ENCODE data around the gene TBCD. TPM values are rescaled to one million over a fixed set of nuclear protein-coding genes. Genes with fewer than 3 reads are reported as not detected.

The TBCD gene
- polyA plus RNA-seq, 2 donors: 54.4 to 62.8 TPM

DNA sequence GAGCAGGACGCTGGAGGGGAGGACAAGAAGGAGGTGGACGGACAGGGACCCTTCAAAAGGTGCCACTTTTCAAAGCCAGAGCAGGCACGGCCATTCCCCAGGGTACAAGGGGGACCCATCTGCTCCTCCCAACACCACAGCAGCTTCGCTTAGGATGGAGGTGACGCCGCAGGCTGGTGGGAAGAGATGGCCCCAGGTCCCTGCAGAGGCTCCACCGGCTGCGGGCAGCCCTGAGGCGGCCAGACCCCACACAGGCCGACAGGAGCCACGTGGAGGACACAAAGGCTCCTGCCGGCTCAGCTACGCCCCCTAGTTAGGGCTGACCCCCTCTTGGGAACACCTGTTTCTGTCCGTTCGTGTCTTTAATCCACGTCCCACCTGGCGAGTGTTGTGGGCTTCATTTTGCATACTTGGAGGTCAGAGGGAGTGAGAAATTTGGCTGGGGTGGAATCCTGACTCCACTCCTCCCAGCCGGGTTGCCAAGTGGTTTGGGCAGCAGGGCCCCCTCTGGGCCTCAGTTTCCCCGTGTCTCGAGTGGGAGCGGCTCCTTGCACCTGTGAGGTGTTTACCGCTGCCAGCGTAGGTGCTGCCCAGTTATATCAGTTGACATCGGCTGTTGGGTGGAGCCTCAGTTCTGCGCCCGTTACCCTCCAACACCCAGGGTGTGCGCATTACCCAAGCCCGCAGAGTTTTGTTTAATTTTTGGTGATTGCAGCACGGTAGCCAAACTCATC, 41.2 kb upstream of the TBCD start:
- no peaks in the 10 kb centered on the region for H3K36me3 ChIP-seq (ENCODE audit: control insufficient read depth in 2 of 2, insufficient read depth in 2 of 2, low read length in 1 of 2)
- H3K27ac ChIP-seq (ENCODE audit: low read depth in 2 of 2, low read length in 1 of 2): no peak overlapping the region
- H3K9me3 ChIP-seq (ENCODE audit: control insufficient read depth in 2 of 2, insufficient read depth in 1 of 2, low read depth in 1 of 2, low read length in 1 of 2): no peaks in the 10 kb centered on the region
- H3K4me3 ChIP-seq (ENCODE audit: low read depth in 1 of 2, low read length in 2 of 2): no peak overlapping the region
- H3K4me1 ChIP-seq (ENCODE audit: control insufficient read depth in 2 of 2, insufficient read depth in 2 of 2, low read length in 1 of 2): no peaks in the 10 kb centered on the region
- WGBS, 2 donors: 72 to 75% methylated on average over 29 of the region's 29 CpGs
- no peaks in the 10 kb centered on the region for H3K27me3 ChIP-seq (ENCODE audit: control insufficient read depth in 1 of 2, insufficient read depth in 2 of 2, low read length in 2 of 2)

DNA sequence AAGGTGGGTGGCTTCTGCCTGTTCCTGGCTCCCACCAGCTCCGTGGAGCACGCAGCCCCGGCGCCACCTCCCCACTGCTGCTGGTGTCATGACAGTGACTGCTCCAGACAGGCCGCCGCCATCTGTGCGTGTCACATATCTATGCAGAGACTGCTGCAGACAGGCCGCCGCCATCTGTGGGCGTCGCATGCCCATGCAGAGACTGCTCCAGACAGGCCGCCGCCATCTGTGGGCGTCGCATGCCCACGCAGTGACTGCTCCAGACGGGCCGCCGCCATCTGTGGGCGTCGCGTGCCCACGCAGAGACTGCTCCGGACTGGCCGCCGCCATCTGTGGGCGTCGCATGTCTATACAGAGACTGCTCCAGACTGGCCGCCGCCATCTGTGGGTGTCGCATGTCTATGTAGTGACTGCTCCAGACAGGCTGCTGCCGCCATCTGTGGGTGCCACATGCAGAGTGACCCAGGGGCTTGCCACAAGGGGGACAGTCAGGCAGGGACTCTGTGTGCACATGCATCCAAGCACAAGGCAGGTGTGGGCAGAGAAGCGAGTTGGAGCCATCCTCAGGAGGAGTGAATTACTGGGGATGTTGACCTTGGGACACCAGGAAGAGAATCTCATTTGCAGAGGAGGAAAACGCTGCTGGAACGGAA, 38.7 kb upstream of the TBCD start:
- H3K4me3 ChIP-seq (ENCODE audit: low read depth in 1 of 2, low read length in 2 of 2): no peak overlapping the region
- no peaks in the 10 kb centered on the region for H3K36me3 ChIP-seq (ENCODE audit: control insufficient read depth in 2 of 2, insufficient read depth in 2 of 2, low read length in 1 of 2)
- 90 to 91% methylated on average over 35 of the region's 35 CpGs for WGBS, 2 donors
- no peaks in the 10 kb centered on the region for H3K9me3 ChIP-seq (ENCODE audit: control insufficient read depth in 2 of 2, insufficient read depth in 1 of 2, low read depth in 1 of 2, low read length in 1 of 2)
- H3K4me1 ChIP-seq (ENCODE audit: control insufficient read depth in 2 of 2, insufficient read depth in 2 of 2, low read length in 1 of 2): peaks cover 0 to 12% of the 10 kb centered on the region in 2 donors
- H3K27me3 ChIP-seq (ENCODE audit: control insufficient read depth in 1 of 2, insufficient read depth in 2 of 2, low read length in 2 of 2): no peaks in the 10 kb centered on the region
- no peak overlapping the region for H3K27ac ChIP-seq (ENCODE audit: low read depth in 2 of 2, low read length in 1 of 2)

DNA sequence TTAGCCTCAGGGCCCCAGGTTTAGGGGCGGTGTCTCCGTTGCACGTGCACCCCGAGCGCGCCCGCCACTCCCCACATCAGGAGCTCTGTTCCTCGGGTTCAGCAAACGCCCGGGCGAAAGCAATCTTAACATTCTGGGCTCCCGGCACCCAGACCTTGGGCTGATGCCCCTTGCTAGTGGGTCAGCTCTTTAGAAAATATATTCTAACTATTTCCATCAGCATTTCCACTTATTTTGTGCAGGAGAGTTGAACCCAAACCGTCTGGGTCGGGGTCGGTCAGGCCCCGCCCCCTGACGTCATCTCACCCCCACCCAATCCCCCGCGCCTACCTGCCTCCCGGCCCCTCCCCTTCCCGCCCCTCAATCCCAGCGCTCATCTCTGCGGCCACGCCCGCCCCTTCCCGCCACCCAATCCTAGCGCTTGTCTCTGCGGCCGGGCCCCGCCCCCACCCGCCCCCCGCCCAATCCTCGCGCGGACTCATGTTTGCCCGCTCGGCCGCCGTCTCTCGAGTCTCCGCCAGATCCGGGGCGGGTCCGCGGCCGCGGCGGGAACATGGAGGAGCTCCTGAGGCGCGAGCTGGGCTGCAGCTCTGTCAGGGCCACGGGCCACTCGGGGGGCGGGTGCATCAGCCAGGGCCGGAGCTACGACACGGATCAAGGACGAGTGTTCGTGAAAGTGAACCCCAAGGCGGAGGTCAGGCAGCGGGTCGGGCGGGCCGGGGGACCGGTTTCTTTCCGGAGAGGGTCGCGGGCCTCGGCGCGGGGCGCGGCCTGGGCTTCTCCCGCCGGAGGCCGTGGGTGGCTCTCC, 35.5 kb upstream of the TBCD start, which contains the start of gene FN3KRP:
Gene FN3KRP, plus strand, starts transcription at position 504 of the 808 bp plus-strand sequence. Its CDS starts 50 bp downstream, at position 554.
- no peaks in the 10 kb centered on the region for H3K9me3 ChIP-seq (ENCODE audit: control insufficient read depth in 2 of 2, insufficient read depth in 1 of 2, low read depth in 1 of 2, low read length in 1 of 2)
- WGBS, 2 donors: 0 to 1% methylated on average over 62 to 75 of the region's 75 CpGs
- no peaks in the 10 kb centered on the region for H3K27me3 ChIP-seq (ENCODE audit: control insufficient read depth in 1 of 2, insufficient read depth in 2 of 2, low read length in 2 of 2)
- H3K4me3 ChIP-seq (ENCODE audit: low read depth in 1 of 2, low read length in 2 of 2): peak within 1 kb of the TSS; percentile 77 to 79
- peaks cover 0 to 14% of the 10 kb centered on the region in 2 donors for H3K36me3 ChIP-seq (ENCODE audit: control insufficient read depth in 2 of 2, insufficient read depth in 2 of 2, low read length in 1 of 2)
- peaks cover 0 to 12% of the 10 kb centered on the region in 2 donors for H3K4me1 ChIP-seq (ENCODE audit: control insufficient read depth in 2 of 2, insufficient read depth in 2 of 2, low read length in 1 of 2)
- H3K27ac ChIP-seq (ENCODE audit: low read depth in 2 of 2, low read length in 1 of 2): peak within 1 kb of the TSS; percentile 66 to 75

DNA sequence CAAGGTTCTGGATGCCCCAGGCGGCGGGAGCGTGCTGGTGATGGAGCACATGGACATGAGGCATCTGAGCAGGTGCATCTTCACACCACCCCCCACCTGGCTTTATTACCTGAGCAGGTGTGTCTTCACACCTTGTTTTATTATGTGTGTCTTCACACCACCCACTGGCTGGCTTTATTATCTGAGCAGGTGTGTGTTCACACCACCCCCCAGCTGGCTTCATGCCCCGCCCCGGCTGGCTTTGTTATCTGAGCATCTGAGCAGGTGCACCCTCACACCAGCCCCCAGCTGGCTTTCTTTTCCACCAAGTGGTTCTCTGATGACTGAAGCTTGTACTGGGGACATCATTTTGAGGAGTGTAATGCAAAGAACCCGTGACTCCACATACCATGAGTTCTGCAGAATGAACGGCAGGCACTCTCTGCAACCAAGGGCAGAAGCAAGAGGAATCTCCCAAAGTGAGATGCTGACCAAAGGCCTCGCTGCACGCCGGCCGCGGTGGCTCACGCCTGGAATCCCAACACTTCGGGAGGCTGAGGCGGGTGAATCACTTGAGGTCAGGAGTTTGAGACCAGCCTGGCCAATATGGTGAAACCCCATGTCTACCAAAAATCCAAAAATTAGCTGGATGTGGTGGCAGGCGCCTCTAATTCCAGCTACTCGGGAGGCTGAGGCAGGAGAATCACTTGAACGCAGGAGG, 32.7 kb upstream of the TBCD start:
- WGBS, 2 donors: 95% methylated on average over 18 of the region's 18 CpGs
- H3K4me3 ChIP-seq (ENCODE audit: low read depth in 1 of 2, low read length in 2 of 2): no peak overlapping the region
- peaks cover 10 to 22% of the 10 kb centered on the region in 2 donors for H3K36me3 ChIP-seq (ENCODE audit: control insufficient read depth in 2 of 2, insufficient read depth in 2 of 2, low read length in 1 of 2)
- no peak overlapping the region for H3K27ac ChIP-seq (ENCODE audit: low read depth in 2 of 2, low read length in 1 of 2)
- H3K4me1 ChIP-seq (ENCODE audit: control insufficient read depth in 2 of 2, insufficient read depth in 2 of 2, low read length in 1 of 2): peaks cover 0 to 12% of the 10 kb centered on the region in 2 donors
- H3K9me3 ChIP-seq (ENCODE audit: control insufficient read depth in 2 of 2, insufficient read depth in 1 of 2, low read depth in 1 of 2, low read length in 1 of 2): no peaks in the 10 kb centered on the region
- no peaks in the 10 kb centered on the region for H3K27me3 ChIP-seq (ENCODE audit: control insufficient read depth in 1 of 2, insufficient read depth in 2 of 2, low read length in 2 of 2)

GRCh38 chr17:82720204-82720603, 31.7 kb upstream of the TBCD start:
- peaks cover 10 to 22% of the 10 kb centered on the region in 2 donors for H3K36me3 ChIP-seq (ENCODE audit: control insufficient read depth in 2 of 2, insufficient read depth in 2 of 2, low read length in 1 of 2)

GRCh38 chr17:82722341-82723013, 29.4 kb upstream of the TBCD start:
- no peaks in the 10 kb centered on the region for H3K27me3 ChIP-seq (ENCODE audit: control insufficient read depth in 1 of 2, insufficient read depth in 2 of 2, low read length in 2 of 2)
- no peak overlapping the region for H3K4me3 ChIP-seq (ENCODE audit: low read depth in 1 of 2, low read length in 2 of 2)
- peaks cover 0 to 7% of the 10 kb centered on the region in 2 donors for H3K4me1 ChIP-seq (ENCODE audit: control insufficient read depth in 2 of 2, insufficient read depth in 2 of 2, low read length in 1 of 2)
- peaks cover 18 to 33% of the 10 kb centered on the region in 2 donors for H3K36me3 ChIP-seq (ENCODE audit: control insufficient read depth in 2 of 2, insufficient read depth in 2 of 2, low read length in 1 of 2)
- no peak overlapping the region for H3K27ac ChIP-seq (ENCODE audit: low read depth in 2 of 2, low read length in 1 of 2)
- WGBS, 2 donors: 85 to 89% methylated on average over 19 of the region's 19 CpGs
- H3K9me3 ChIP-seq (ENCODE audit: control insufficient read depth in 2 of 2, insufficient read depth in 1 of 2, low read depth in 1 of 2, low read length in 1 of 2): no peaks in the 10 kb centered on the region

More at GRCh38 chr17:82720204-82720603, 31.7 kb upstream of the TBCD start:
- Histone ChIP-seq H3K4me3 (ENCODE audit: low read depth in 1 of 2, low read length in 2 of 2) (no peak overlapping the region), H3K27ac (ENCODE audit: low read depth in 2 of 2, low read length in 1 of 2) (no peak overlapping the region), H3K9me3 (ENCODE audit: control insufficient read depth in 2 of 2, insufficient read depth in 1 of 2, low read depth in 1 of 2, low read length in 1 of 2) (no peaks in the 10 kb centered on the region), H3K4me1 (ENCODE audit: control insufficient read depth in 2 of 2, insufficient read depth in 2 of 2, low read length in 1 of 2) (peaks cover 0 to 12% of the 10 kb centered on the region in 2 donors), H3K27me3 (ENCODE audit: control insufficient read depth in 1 of 2, insufficient read depth in 2 of 2, low read length in 2 of 2) (no peaks in the 10 kb centered on the region)
- 93 to 94% methylated on average over 19 of the region's 19 CpGs for WGBS, 2 donors

GRCh38 chr17:82723169-82723807, 28.6 kb upstream of the TBCD start:
- Histone ChIP-seq H3K4me3 (ENCODE audit: low read depth in 1 of 2, low read length in 2 of 2) (no peak overlapping the region), H3K4me1 (ENCODE audit: control insufficient read depth in 2 of 2, insufficient read depth in 2 of 2, low read length in 1 of 2) (no peaks in the 10 kb centered on the region), H3K36me3 (ENCODE audit: control insufficient read depth in 2 of 2, insufficient read depth in 2 of 2, low read length in 1 of 2) (peaks cover 18 to 33% of the 10 kb centered on the region in 2 donors), H3K9me3 (ENCODE audit: control insufficient read depth in 2 of 2, insufficient read depth in 1 of 2, low read depth in 1 of 2, low read length in 1 of 2) (no peaks in the 10 kb centered on the region), H3K27ac (ENCODE audit: low read depth in 2 of 2, low read length in 1 of 2) (no peak overlapping the region), H3K27me3 (ENCODE audit: control insufficient read depth in 1 of 2, insufficient read depth in 2 of 2, low read length in 2 of 2) (no peaks in the 10 kb centered on the region)
- WGBS, 2 donors: 91% methylated on average over 26 of the region's 26 CpGs

- WGBS, 2 donors: 95 to 97% methylated on average over 10 of the region's 10 CpGs
- Histone ChIP-seq H3K27me3 (ENCODE audit: control insufficient read depth in 1 of 2, insufficient read depth in 2 of 2, low read length in 2 of 2) (no peaks in the 10 kb centered on the region), H3K27ac (ENCODE audit: low read depth in 2 of 2, low read length in 1 of 2) (no peak overlapping the region), H3K4me3 (ENCODE audit: low read depth in 1 of 2, low read length in 2 of 2) (no peak overlapping the region), H3K9me3 (ENCODE audit: control insufficient read depth in 2 of 2, insufficient read depth in 1 of 2, low read depth in 1 of 2, low read length in 1 of 2) (no peaks in the 10 kb centered on the region), H3K4me1 (ENCODE audit: control insufficient read depth in 2 of 2, insufficient read depth in 2 of 2, low read length in 1 of 2) (no peaks in the 10 kb centered on the region), H3K36me3 (ENCODE audit: control insufficient read depth in 2 of 2, insufficient read depth in 2 of 2, low read length in 1 of 2) (peaks cover 18 to 28% of the 10 kb centered on the region in 2 donors)
Observed at GRCh38 chr17:82726427-82726826, 25.4 kb upstream of the TBCD start.

All from esophagus (tissue), 2 donors.